ENCODE measurements around the gene PARD3B. TPM values are rescaled to one million over a fixed set of nuclear protein-coding genes. Genes with fewer than 3 reads are reported as not detected.

Gene PARD3B
- total and polyA plus RNA-seq, 3 experiments from 2014 or later = 0.11 to 0.26 TPM; not detected in 1

- Mint-ChIP-seq H3K36me3 (peaks cover 0 to 1% (median 0%) of the 10 kb centered on the region in 3 donors), H3K4me3 (no peak overlapping the region), H3K27ac (no peak overlapping the region), H3K4me1 (no peaks in the 10 kb centered on the region), H3K27me3 (no peaks in the 10 kb centered on the region), H3K9me3 (no peaks in the 10 kb centered on the region)
- Histone ChIP-seq H3K27ac (ENCODE audit: low read depth, low read length) (no peak overlapping the region), H3K4me1 (ENCODE audit: insufficient read depth, low read length) (no peaks in the 10 kb centered on the region), H3K4me3 (ENCODE audit: low read length) (no peak overlapping the region), H3K9me3 (ENCODE audit: low read length) (no peaks in the 10 kb centered on the region), H3K27me3 (ENCODE audit: insufficient read depth, low read length, poor library complexity, severe bottlenecking) (no peaks in the 10 kb centered on the region), H3K36me3 (ENCODE audit: insufficient read depth, low read length) (no peaks in the 10 kb centered on the region)
- CTCF ChIA-PET = no interaction called here
- POLR2A ChIA-PET = no interaction called here
- DNase-seq = no peak
Measured at GRCh38 chr2:205453202-205453601, 907.9 kb downstream of the PARD3B start.

- ChIA-PET CTCF (no interaction called here), POLR2A (no interaction called here)
- Histone ChIP-seq H3K27ac (ENCODE audit: low read depth, low read length) (no peak overlapping the region), H3K4me3 (ENCODE audit: low read length) (no peak overlapping the region), H3K27me3 (ENCODE audit: insufficient read depth, low read length, poor library complexity, severe bottlenecking) (no peaks in the 10 kb centered on the region), H3K4me1 (ENCODE audit: insufficient read depth, low read length) (no peaks in the 10 kb centered on the region), H3K36me3 (ENCODE audit: insufficient read depth, low read length) (no peaks in the 10 kb centered on the region), H3K9me3 (ENCODE audit: low read length) (no peaks in the 10 kb centered on the region)
- no peak for DNase-seq
- no peak overlapping the region for H3K4me3 Mint-ChIP-seq
- no peaks in the 10 kb centered on the region for H3K4me1 Mint-ChIP-seq
- peaks cover 0 to 3% (median 0%) of the 10 kb centered on the region in 5 donors for H3K9me3 Mint-ChIP-seq
- no peaks in the 10 kb centered on the region for H3K36me3 Mint-ChIP-seq
- H3K27ac Mint-ChIP-seq = no peak overlapping the region
- H3K27me3 Mint-ChIP-seq = peaks cover 0 to under 1% of the 10 kb centered on the region in 2 donors
Measured at GRCh38 chr2:205456682-205457081, 911.4 kb downstream of the PARD3B start.

DNA sequence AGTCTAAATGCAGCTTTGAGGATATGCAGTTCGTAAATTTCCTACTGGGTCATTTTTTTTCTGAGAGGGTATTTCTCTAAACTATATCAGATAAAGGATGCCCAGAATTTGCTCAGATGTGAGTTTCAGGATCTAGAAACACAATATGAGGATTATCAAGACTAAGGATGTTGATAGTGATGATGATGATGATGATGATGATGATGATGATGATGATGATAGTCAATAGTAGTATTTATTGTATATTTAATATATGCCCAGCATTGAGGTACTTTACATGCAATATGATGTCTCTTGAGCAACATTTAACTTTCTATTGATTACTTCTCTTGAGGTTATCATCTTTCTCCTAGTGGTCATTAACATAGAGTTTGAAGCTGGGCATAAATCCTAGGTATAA lies 914.9 kb downstream of the PARD3B start:
- Mint-ChIP-seq H3K4me1 (no peaks in the 10 kb centered on the region), H3K4me3 (no peak overlapping the region), H3K36me3 (no peaks in the 10 kb centered on the region), H3K27me3 (peaks cover 0 to 1% of the 10 kb centered on the region in 2 donors), H3K27ac (no peak overlapping the region), H3K9me3 (peaks cover 0 to 3% (median 0%) of the 10 kb centered on the region in 5 donors)
- Histone ChIP-seq H3K27ac (ENCODE audit: low read depth, low read length) (no peak overlapping the region), H3K4me1 (ENCODE audit: insufficient read depth, low read length) (no peaks in the 10 kb centered on the region), H3K4me3 (ENCODE audit: low read length) (no peak overlapping the region), H3K27me3 (ENCODE audit: insufficient read depth, low read length, poor library complexity, severe bottlenecking) (no peaks in the 10 kb centered on the region), H3K36me3 (ENCODE audit: insufficient read depth, low read length) (no peaks in the 10 kb centered on the region), H3K9me3 (ENCODE audit: low read length) (no peaks in the 10 kb centered on the region)
- ChIA-PET CTCF (no interaction called here), POLR2A (no interaction called here)
- DNase-seq = no peak

- ChIA-PET CTCF (no interaction called here), POLR2A (no interaction called here)
- no peak overlapping the region for H3K4me3 Mint-ChIP-seq
- no peak overlapping the region for H3K27ac Mint-ChIP-seq
- no peak overlapping the region for H3K4me3 ChIP-seq (ENCODE audit: low read length)
- H3K4me1 ChIP-seq (ENCODE audit: insufficient read depth, low read length) = no peaks in the 10 kb centered on the region
- peaks cover 0 to 3% (median 0%) of the 10 kb centered on the region in 5 donors for H3K9me3 Mint-ChIP-seq
- no peaks in the 10 kb centered on the region for H3K4me1 Mint-ChIP-seq
- H3K27ac ChIP-seq (ENCODE audit: low read depth, low read length) = no peak overlapping the region
- no peak for DNase-seq
- no peaks in the 10 kb centered on the region for H3K27me3 ChIP-seq (ENCODE audit: insufficient read depth, low read length, poor library complexity, severe bottlenecking)
- peaks cover 0 to 1% of the 10 kb centered on the region in 2 donors for H3K27me3 Mint-ChIP-seq
- no peaks in the 10 kb centered on the region for H3K36me3 Mint-ChIP-seq
- no peaks in the 10 kb centered on the region for H3K36me3 ChIP-seq (ENCODE audit: insufficient read depth, low read length)
- no peaks in the 10 kb centered on the region for H3K9me3 ChIP-seq (ENCODE audit: low read length)
Measured at GRCh38 chr2:205461169-205461568, 915.9 kb downstream of the PARD3B start.

DNA sequence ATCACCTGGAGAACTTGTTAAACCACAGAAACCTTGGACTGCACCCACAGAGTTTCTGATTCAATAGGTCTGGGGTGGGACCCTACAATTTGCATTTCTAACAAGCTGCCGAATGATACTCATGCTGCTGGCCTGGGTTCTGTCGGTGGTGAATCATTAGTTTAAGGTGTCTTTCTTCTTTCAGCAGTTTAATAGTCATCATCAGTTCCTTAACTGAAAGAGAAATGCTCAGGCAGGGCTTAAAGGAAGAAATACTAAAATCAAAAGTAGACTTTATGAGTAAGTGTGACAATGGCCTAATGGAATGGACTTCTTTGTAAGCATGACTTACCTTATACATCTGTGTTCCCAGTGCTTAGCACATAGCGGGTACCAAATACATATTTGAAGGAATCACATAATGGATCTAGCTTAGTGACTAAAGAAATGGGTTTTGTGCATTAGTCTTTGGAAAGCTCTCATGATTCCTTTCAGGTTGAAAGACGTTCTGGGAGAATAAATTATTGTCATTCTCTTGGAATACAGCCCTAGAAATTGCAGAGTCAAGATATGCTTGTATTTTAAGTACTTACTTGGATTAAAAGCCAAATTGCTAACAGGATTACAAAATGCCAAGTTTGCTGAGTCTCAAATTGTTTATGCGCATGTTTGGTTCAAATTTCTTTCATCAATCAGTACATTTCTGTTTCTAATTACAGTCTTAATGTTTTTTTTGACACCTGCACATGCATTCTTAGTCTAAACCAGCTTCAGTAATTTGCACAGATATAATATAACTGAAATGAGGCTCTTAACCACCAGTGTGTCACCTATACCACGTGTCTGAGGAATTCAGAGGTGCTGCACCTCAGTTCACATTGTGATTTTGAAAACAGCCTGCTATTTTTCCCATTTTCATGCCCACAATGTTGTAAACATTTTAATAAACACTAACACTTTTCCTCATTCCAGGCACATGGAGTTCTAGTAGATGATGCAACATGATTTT lies 916.7 kb downstream of the PARD3B start:
- H3K27ac ChIP-seq (ENCODE audit: low read depth, low read length) = no peak overlapping the region
- peaks cover 0 to 1% of the 10 kb centered on the region in 2 donors for H3K27me3 Mint-ChIP-seq
- no peaks in the 10 kb centered on the region for H3K4me1 ChIP-seq (ENCODE audit: insufficient read depth, low read length)
- no peaks in the 10 kb centered on the region for H3K4me1 Mint-ChIP-seq
- peaks cover 0 to 3% (median 0%) of the 10 kb centered on the region in 5 donors for H3K9me3 Mint-ChIP-seq
- no peak overlapping the region for H3K4me3 Mint-ChIP-seq
- no peaks in the 10 kb centered on the region for H3K36me3 ChIP-seq (ENCODE audit: insufficient read depth, low read length)
- CTCF ChIA-PET = no interaction called here
- no peak overlapping the region for H3K27ac Mint-ChIP-seq
- POLR2A ChIA-PET = no interaction called here
- no peaks in the 10 kb centered on the region for H3K9me3 ChIP-seq (ENCODE audit: low read length)
- DNase-seq = no peak
- H3K4me3 ChIP-seq (ENCODE audit: low read length) = no peak overlapping the region
- no peaks in the 10 kb centered on the region for H3K36me3 Mint-ChIP-seq
- no peaks in the 10 kb centered on the region for H3K27me3 ChIP-seq (ENCODE audit: insufficient read depth, low read length, poor library complexity, severe bottlenecking)

DNA sequence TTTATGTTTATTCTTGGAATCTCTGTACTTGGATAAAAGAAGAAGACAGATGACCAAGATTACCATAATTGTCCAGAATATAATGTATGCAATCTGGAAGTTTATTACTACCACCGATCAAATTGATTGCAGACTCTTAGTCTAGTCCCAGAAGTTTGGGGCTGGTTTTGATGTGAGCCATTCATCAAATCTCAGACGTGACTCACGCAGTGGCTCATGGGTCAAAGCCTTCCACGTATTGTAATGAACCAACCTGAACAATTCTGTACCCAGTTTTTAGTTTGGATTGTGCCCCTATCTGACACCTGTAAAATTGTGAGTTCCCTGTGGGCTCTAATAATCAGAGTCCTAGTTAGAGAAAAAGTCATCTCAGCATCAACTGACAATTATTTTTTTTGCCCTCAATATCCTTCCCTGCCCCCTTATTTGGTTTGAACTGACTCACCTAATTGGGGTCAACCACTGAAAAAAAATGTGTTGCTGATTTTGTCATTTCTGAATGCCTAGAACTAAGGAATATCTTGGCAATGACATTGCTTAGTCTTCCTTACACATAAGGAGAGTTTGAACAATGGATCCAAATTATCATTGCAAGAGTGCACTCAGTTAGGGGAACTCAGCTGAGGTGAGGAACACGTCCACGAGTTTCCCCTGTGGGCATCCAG lies 917.5 kb downstream of the PARD3B start:
- Mint-ChIP-seq H3K4me3 (no peak overlapping the region), H3K27ac (no peak overlapping the region), H3K4me1 (no peaks in the 10 kb centered on the region), H3K9me3 (peaks cover 0 to 3% (median 0%) of the 10 kb centered on the region in 5 donors), H3K36me3 (no peaks in the 10 kb centered on the region), H3K27me3 (peaks cover 0 to 1% of the 10 kb centered on the region in 2 donors)
- DNase-seq = no peak
- Histone ChIP-seq H3K4me1 (ENCODE audit: insufficient read depth, low read length) (no peaks in the 10 kb centered on the region), H3K27ac (ENCODE audit: low read depth, low read length) (no peak overlapping the region), H3K4me3 (ENCODE audit: low read length) (no peak overlapping the region), H3K27me3 (ENCODE audit: insufficient read depth, low read length, poor library complexity, severe bottlenecking) (no peaks in the 10 kb centered on the region), H3K9me3 (ENCODE audit: low read length) (no peaks in the 10 kb centered on the region), H3K36me3 (ENCODE audit: insufficient read depth, low read length) (no peaks in the 10 kb centered on the region)
- ChIA-PET CTCF (no interaction called here), POLR2A (no interaction called here)

GRCh38 chr2:205463466-205464025 lies 918.3 kb downstream of the PARD3B start:
- Mint-ChIP-seq H3K27ac (no peak overlapping the region), H3K9me3 (peaks cover 0 to 3% (median 0%) of the 10 kb centered on the region in 5 donors), H3K4me3 (no peak overlapping the region), H3K4me1 (no peaks in the 10 kb centered on the region), H3K36me3 (no peaks in the 10 kb centered on the region), H3K27me3 (peaks cover 0 to 1% of the 10 kb centered on the region in 2 donors)
- H3K27ac ChIP-seq (ENCODE audit: low read depth, low read length) = no peak overlapping the region
- no peaks in the 10 kb centered on the region for H3K4me1 ChIP-seq (ENCODE audit: insufficient read depth, low read length)
- H3K27me3 ChIP-seq (ENCODE audit: insufficient read depth, low read length, poor library complexity, severe bottlenecking) = no peaks in the 10 kb centered on the region
- H3K36me3 ChIP-seq (ENCODE audit: insufficient read depth, low read length) = no peaks in the 10 kb centered on the region
- ChIA-PET CTCF (no interaction called here), POLR2A (no interaction called here)
- no peak overlapping the region for H3K4me3 ChIP-seq (ENCODE audit: low read length)
- H3K9me3 ChIP-seq (ENCODE audit: low read length) = no peaks in the 10 kb centered on the region
- DNase-seq = no peak

GRCh38 chr2:205464681-205465080 lies 919.4 kb downstream of the PARD3B start:
- no peaks in the 10 kb centered on the region for H3K9me3 ChIP-seq (ENCODE audit: low read length)
- no peak overlapping the region for H3K4me3 ChIP-seq (ENCODE audit: low read length)
- CTCF ChIA-PET = no interaction called here
- Mint-ChIP-seq H3K27me3 (peaks cover 0 to 1% of the 10 kb centered on the region in 2 donors), H3K4me1 (no peaks in the 10 kb centered on the region), H3K9me3 (peaks cover 0 to 1% (median 0%) of the 10 kb centered on the region in 5 donors), H3K27ac (no peak overlapping the region), H3K4me3 (no peak overlapping the region), H3K36me3 (no peaks in the 10 kb centered on the region)
- no peaks in the 10 kb centered on the region for H3K4me1 ChIP-seq (ENCODE audit: insufficient read depth, low read length)
- DNase-seq = no peak
- no peaks in the 10 kb centered on the region for H3K36me3 ChIP-seq (ENCODE audit: insufficient read depth, low read length)
- POLR2A ChIA-PET = no interaction called here
- no peak overlapping the region for H3K27ac ChIP-seq (ENCODE audit: low read depth, low read length)
- H3K27me3 ChIP-seq (ENCODE audit: insufficient read depth, low read length, poor library complexity, severe bottlenecking) = no peaks in the 10 kb centered on the region

All from CD8-positive, alpha-beta memory T cell (primary cell).